Adrenal gland (tissue), 5 donors: ENCODE measurements around the gene PARVA.

Experiments used
- CTCF ChIP-seq, 6 experiments: fragments of 450-650 bp in 4 of 6; fragments of 200-600 bp in 2 of 6; sonication (generic) in 1 of 6; IDR thresholded peaks; 1 replicate in 5 of 6; 2 replicates in 1 of 6; pipeline versions ENCODE4 v1.5.1 to v1.8.0; 2016 to 2021; ENCODE audit warnings: antibody characterized with exemption in 6 of 6, mild to moderate bottlenecking in 2 of 6, moderate library complexity in 1 of 6
- POLR2A ChIP-seq, 2 donors: fragments of 450-650 bp; IDR thresholded peaks; one replicate each; pipeline ENCODE4 v1.6.1; 2017; ENCODE audit warnings: antibody characterized with exemption in 2 of 2, mild to moderate bottlenecking in 2 of 2, moderate library complexity in 1 of 2
- donor health status: DM: no; HTN: no; CAD: no.

DNA sequence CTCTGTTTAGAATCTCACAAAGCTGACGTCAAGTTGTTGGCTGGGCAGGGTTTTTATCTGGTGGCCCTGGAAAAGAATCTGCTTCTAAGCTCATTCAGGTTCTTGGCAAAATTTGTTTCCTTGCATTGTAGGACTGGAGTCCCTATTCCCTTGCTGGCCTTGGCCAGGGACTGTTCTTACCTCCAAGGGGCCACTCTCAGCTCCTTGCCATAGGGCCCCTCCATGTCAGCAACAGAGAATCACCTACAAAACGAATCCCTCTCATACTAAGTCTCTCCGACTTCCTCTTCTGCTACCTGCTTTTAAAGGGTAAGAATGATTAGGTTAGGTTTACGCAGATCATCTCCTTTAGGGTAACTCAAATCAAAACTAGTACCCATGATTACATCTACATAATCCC lies 63.2 kb downstream of the PARVA start:
- no peak for TF ChIP-seq POLR2A (IDR thresholded peaks at IDR 0.05)
- TF ChIP-seq CTCF (IDR thresholded peaks at IDR 0.05) = no peak
